Activated CD4-positive, alpha-beta T cell treated with anti-CD3 and anti-CD28 coated beads, Interleukin-2, Interleukin-4, amounts not matched to agents 100 ng/mL and 50 ng/mL, durations not matched to agents 16 hours and 8 hours (primary cell): ENCODE measurements around the gene KSR2.
"Not testable (repeated sequence)": the region's sequence is repeated elsewhere in the genome, so short reads cannot be mapped to it uniquely, and the experiment has no call there.

Experiments
- DNase-seq: peaks from one replicate; pipeline ENCODE4 v3.0.0-alpha.2; 2020; ENCODE audit warnings: low spot score

Gene KSR2

DNA sequence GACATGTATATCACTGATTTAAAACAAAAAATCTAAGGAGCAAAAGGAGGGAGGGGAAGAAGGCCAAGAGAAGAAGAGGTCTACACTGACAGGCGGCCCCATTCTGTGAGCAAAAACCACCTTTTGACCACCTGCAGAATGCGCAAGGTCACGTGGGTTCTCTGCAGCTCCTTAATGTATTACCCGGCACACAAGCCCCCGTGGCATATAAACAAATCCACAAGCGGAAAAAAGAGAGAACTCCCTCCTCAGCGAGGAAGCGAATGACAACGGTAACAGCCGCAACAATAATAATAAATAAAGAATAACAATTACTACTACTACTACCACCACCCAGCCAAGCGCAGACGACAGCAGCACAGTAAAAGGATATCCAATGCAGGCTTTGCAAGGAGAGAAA lies 1.3 kb downstream of the KSR2 start:
- DNase-seq = no peak

DNA sequence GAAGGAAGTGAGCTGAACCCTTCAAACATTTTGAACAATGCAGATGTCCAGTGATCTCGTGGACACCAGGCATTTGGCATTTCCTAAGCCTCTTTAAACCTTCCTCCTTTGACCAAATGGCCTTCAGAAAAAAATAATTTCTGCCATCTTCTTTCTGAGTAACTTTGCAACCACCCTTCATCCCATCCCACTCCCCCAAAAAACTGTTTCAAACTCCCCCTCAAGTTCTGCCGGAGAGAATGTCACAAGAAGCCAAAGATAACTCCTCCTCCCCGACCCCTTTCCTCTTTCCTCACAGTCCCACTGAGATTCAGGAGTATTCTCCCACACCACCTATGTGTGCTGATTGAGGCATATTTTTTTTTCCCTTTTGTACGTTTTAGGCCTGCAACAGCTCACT lies 1.7 kb downstream of the KSR2 start:
- DNase-seq = no peak

DNA sequence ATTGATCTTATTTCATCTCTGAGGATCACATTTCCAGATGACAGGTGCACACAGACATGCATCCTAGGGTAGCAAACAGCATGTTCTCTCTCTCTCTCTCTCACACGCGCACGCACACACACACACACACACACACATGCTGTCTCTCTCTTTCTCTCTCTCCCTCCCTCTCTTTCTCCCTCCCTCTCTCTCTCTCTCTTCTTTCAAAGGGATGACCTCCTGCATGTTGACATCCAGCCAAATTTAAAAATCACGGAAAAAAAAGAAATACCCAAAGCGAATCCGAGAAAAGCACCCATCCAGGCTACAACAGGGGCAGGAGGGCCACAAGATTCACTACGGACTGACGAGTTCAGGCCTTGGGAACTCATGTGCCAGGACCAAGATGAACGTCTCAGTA lies 2.3 kb downstream of the KSR2 start:
- no peak for DNase-seq

DNA sequence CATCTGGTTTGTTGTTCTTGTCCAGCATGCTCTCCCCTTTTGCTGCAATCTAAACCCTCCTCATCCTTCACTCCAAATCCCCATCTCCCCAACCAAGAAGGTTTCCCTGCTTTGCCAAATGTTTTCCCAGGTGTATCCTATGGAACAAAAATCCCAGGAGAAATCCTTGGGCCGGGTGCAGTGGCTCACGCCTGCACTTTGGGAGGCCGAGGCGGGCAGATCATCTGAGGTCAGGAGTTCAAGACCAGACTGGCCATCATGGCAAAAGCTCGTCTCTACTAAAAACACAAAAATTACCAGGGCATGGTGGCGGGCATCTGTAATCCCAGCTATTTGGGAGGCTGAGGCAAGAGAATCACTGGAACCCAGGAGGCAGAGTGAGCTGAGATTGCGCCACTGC lies 5.0 kb downstream of the KSR2 start:
- no peak for DNase-seq

DNA sequence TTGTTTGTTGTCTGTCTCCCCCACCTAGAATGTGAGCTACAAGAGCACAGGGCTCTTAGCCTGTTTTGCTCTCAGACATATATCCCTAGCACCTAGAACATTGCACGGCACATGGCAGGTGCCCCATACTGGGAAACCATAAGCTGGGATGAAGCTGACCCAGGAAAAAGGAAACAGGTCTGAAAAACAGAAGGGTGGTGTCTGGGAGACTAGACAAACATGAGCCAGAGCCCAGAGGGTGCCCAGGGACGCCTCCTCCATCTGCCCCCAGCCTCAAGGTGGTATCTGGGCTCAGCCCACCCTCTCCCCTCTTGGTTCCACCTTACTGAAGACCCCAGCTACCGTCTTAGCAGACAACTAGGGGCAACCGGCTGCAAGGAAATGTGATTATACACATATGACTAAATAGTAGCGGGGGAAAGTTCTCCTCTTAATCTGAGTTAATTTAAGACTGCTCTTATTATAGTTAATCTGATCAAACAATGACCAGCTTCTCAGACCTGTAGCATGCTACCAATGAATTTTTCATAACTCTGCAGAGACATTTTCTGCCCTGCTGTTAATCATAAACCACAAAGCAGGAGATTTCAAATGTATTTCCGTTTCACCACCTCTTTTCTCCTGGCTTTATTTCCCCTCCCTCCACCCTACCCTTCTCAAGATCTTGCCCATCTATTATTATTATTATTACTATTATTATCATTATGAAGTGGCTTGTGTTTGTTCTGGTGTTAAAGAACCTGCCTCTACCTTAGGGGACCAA lies 31.9 kb downstream of the KSR2 start:
- DNase-seq = no peak

DNA sequence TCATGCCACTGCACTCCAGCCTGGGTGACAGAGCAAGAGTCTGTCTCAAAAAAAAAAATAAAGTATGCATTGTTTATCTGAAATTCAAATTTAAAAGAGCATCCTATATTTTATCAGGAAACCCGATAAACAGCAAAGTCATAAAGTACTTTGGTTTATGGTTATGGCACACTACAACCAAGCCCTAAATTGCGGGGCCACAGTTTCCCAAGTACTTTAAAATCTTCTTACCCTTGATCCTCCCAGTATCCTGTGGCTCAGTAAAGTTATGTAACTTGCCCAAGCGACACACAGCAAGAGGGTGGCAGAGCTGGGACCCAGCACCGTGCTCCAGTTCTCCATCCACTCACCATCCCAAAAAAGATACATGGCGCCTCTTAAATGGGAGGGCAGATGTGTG lies 35.2 kb downstream of the KSR2 start:
- no peak for DNase-seq

DNA sequence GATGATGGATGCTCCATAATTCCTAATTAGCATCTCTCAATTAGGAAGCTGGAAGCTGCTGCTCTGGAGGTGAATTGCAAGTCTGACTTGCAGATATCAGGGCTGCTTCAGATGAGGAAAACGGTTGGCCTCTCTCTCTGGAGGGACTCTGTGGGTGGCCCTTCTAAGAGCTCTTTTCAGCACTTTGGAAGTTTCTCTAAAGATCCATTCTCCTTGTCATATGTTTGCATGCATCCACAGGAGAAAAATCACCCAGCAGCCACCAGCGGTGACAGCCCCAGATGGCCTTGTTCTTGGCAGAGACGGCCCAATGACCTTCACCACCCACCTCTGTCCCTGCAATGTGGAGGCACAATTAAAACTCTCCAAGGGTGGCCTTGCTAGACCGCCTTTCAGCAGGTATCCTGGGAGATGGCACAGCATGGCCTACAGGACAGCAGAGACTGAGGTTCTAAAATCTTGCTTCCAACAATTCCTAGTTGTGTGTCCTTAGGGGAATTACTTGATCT lies 42.3 kb downstream of the KSR2 start:
- DNase-seq = no peak

DNA sequence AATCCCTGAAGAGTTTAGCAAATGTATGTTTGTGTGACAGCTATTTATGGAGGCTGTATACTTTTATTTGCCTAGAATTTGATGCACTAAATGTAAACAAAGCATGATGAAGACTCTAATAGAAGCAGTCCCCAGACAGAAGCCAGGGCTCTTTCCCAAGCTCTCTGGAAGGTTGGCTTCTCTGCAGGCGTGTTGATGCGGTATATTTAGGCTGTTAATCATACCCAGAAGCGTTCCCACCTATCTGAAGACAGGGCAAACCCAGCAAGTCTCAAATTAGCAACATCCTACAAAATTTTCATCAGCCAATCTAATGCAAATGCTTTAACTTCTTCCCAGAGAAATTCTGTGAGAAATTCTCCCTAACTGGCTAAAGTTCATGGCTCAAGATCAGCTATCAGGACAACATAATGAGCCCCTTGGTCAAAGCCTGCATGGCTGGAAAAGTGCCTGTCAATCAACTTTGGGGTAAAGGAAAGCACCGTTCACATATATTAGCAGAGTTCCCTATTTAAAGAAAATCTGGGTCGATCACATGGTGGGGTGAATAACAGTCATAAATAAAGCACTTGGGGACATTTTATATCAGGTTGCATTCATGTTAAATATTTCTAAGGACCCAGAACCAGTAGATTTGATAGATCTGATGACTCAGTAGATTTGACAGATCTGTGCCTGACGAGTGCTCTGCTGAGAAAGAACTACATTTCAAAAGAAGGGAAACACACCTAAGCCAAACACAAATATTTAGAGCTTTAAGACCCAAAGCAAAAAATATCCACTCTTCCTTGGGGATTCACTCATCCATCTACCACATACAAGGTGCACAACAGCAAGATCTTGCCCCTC lies 46.6 kb downstream of the KSR2 start:
- DNase-seq = no peak

DNA sequence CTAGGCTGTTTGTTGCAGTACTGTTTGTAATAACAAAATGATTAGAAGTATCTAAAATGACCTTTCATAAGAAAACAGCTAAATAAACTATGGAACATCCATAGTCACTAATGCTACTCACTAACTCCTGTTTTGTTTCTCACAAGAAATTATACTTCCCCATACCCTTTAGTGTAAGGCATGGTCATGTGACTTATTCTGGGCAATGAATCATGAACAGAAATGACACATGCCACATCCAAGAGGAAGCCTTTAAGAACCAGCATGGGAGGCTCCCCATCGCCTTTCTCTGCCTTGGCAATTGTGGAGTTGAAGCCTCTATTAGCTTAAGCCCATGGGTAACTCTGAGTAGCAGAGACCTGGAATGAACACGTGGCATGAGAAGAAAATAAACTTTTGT lies 49.3 kb downstream of the KSR2 start:
- DNase-seq = no peak

DNA sequence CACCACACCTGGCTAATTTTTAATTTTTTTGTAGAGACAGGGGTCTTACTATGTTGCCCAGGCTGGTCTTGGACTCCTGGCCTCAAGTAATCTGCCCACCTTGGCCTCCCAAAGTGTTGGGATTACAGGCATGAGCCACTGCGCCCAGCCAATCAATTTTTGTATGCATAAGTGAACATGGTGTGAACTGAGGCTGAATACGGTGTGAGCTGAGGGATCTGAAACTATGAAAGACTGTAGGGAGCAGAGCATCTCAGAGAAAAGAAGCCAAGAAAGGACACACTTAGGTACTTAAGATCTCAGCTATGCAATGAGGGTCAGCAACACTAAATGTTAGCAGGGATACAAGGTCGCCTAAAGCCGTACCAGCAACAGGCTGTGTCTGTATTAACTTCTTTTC lies 54.1 kb downstream of the KSR2 start:
- no peak for DNase-seq

DNA sequence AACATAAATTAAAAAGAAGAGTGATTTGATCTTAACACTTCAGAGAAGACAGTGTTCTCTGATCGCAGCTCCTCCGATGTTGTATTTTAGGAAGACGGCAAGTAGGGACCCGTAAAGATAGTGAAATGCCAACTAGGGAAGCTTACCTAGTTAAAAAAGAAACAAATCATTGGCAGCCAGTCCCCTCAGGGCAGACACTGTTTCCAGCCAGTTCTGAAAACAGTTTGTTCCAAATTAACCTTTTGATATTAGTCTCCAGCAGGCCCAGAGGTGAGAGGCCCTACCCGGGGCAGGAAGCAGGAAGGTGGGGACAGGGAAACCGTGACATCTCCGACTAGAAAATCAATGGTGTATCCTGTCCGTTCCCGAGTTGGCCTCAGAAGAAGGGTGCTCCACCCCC lies 56.0 kb downstream of the KSR2 start:
- DNase-seq = no peak

DNA sequence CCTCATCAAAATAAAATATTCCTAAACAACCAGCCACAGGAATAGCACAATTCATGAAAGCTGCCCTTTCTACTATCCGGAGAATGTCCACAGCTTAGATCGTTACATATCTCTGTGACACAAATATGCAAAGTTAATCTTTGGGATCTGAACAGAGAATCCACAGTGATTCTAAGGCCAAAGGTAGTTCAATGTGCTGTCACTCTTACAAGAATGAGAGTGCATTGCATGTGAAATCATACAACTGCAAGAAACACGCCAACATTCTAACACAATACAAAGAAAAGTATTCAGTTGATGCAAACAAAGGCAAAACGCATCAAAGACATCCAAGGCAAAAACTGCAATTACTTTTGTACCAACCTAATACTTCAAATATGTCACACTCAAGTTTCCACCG lies 60.4 kb downstream of the KSR2 start:
- no peak for DNase-seq

DNA sequence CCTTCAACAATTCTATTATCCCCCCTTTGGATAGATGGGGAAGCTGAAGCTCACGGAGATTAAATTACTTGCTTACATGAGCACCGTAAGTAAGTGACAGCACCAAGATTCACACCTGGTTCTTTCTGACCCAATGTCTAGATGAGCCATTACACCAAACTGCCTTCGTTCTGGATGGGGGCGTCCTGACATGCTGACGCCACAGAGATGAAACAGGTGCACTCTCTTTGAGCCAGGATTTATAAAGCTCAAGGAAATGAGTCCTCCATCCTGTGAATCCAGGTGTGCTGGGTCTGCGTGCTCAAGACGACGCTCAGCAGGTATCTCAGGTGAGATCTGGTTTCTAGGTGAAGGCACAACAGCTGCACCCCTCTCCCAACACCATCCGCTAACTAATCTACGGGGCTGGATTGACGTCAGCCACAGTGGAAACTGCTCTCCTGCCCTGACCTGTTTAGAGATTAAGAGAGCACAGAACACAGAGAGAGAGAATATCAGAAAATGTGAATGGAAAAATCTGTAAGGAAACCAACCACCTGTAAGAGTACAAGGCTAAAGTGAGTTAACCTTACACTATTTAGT lies 61.6 kb downstream of the KSR2 start:
- no peak for DNase-seq

DNA sequence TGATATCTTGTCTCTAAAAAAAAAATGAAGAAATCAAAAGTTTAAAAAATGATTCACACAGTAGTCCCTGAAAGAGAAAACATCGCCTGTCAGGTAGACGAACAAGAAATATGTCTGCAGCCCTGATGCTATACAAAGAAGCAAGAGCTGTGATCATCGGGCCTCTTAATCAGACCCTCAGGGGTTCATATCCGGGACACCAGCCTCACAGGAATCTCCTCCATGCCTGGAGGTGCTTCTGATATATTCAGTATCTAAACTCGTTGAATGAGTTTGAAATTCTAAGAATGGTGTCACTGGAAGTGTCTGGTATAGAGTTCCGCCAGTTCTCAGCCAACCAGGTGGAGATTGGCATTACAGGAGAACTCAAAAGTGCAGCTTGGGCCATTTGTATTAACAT lies 64.7 kb downstream of the KSR2 start:
- no peak for DNase-seq

DNA sequence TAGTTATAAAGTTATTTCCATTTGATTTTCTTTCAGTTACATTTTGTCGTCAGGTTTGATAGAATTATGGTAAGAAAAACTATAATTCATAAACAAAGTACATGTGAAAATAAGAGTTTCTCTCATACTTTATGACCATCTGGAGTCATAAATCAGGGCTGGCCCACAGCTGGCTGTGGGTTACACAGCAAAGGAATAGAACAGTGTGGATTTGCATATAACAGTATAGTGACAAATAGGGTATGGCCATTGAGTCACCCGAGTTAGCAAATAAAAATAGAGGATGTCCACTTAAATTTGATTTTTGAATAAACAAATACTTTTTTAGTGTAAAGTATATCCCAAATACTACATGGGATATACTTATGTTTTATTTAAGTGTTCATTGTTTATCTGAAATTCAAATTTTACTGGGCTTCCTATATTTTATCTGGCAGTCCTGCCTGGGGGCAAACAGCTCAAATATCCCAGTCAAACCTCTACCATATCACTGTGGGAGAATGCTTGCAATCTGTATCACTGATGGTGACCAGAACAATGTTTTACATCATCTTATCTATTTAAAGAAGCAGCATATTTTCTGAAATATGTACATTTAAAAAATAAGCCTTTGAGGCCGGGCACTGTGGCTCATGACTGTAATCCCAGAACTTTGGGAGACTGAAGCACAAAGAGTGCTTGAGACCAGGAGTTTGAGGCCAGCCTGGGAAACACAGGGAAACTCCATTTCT lies 65.5 kb downstream of the KSR2 start:
- DNase-seq = no peak

DNA sequence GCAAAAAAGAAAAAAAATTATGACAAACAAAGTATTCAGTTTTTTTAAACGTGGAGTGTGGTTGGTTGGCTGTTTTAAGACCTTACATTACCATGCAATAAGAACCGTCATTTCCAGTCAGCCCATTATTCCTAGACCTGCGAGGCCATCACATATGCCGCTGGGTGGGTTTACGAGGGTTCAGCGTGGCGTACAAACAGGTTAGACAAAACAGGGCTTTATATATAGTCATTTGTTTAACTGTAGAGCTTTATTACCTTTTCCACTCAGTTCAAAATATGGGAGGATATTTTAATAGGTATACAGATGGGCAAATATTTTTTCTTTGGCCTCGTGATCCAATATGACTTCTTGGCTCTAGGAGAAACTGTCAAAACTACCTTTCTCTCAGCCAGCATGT lies 67.2 kb downstream of the KSR2 start:
- no peak for DNase-seq

DNA sequence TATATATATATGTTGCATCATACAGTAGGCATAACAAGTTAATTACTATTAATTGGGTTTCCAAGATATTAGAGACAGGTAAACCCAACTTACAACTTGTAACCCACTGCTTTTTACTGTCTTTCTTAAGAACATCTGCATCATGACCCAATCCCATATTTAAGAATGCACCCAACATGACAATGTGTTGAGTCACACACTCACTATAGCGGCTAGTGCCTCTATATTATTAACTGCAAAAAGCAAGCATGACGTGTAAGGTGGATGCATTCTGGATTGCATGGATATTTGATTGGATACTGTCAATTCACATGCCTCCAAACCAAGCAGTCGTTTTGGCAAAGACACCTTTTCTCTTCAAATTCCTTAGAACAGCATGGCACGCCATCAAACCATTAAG lies 68.2 kb downstream of the KSR2 start:
- DNase-seq = no peak

DNA sequence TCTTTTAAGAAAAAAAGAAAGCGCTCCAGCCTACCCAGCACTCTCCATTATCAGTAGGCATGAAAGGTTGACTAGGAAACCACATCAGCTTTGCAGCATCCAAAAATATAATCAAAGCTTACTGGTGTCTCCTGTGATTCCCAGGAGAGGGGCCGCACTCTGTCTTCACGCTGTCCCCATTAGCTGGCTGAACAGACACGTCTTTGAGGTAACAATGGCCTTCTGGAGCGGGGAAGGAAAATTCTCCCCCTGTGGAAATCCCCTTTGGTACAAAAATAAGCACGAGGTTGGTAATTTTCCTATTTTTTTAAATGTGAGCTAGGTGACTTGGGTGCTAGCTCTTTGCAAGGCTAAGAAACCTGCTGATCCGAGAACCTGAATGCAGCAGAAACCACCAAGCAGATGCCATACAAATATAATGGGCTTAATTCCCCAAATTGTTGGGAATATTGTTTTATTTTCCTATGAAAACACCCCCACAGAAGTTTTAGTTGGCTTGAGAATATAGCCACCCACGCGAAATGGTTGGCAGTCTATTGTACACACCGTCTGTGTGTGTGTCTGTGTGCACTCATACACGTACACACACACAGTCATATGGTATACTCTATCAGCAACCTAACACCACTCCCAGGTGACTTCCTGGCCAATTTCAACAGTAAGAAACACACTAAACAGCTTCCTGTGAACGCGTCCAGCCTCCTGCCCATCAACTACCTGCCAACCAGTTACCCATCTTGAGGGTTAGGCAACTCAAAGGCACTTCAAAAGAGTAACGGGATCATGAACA lies 71.2 kb downstream of the KSR2 start:
- DNase-seq = no peak

DNA sequence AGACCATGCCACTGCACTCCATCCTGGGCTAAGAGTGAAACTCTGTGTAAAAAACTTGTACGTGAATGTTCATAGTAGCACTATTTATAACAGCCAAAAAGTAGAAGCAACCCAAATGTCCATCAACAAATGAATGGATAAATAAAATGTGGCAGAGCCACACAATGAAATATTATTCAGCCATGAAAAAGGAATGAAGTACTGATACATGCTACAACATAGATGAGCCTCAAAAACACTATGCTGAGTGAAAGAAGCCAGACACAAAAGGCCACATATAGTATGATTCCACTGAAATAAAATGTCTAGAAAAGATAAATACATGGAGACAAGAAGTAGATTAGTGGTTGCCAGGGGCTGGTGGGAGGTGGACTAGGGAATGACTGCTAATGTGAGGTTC lies 72.8 kb downstream of the KSR2 start:
- DNase-seq = no peak

DNA sequence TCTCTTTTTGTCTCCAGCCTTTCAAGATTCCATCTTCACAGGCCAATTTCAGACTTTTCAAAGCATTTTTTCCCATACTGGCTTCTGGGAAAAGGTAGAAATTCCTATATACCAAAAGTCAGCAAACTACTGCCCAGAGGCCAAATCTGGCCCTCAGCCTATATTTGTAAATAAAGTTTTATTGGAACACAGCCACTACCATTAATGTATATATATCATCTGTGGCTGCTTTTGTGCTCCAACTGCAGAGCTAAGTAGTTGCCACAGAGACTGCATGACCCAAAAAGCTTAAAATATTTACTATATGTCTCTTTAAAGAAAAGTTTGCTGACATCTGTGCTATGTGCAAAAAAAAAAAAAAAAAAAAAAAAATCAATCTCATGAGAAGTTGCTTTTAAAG lies 76.3 kb downstream of the KSR2 start:
- DNase-seq = no peak

DNA sequence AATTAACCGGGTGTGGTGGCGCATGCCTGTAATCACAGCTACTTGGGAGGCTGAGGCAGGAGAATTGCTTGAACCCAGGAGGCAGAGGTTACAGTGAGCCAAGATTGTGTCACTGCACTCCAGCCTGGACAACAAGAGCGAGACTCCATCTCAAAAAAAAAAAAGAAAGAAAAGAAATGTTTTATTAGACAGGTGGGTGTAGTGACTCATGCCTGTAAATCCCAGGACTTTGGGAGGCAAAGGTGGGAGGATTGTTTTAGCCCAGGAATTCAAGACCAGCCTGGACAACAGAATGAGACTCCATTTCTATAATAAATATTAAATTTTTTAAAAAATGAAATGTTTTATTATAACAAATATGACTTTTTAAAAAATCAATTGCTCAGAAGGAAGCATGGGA lies 77.5 kb downstream of the KSR2 start:
- not testable (repeated sequence) for DNase-seq

DNA sequence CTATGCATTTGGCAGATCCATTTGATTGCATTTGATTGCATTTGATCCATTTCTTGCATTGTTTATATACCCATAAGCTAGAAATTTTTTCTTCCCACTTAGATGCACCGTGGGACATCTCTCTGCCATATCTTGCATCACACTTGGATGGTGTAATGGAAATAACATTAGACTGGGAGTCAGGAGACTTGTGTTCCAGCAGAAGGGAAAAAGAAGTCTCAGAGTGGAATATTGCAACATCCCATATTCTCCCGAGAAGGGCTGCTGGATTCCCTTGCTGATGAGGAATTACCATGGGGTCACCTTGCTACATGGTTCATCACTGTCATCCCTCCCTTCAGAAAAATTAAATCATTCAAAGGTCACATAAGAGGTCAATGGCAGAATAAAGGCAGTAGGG lies 78.1 kb downstream of the KSR2 start:
- DNase-seq = no peak
